Measurements from ENCODE around the gene HOXA10. TPM values are rescaled to one million over a fixed set of nuclear protein-coding genes. Genes with fewer than 3 reads are reported as not detected.

Gene HOXA10
- total and polyA plus RNA-seq, 9 donors = 0.25 to 2.8 (median 0.91) TPM; not detected in 1

DNA sequence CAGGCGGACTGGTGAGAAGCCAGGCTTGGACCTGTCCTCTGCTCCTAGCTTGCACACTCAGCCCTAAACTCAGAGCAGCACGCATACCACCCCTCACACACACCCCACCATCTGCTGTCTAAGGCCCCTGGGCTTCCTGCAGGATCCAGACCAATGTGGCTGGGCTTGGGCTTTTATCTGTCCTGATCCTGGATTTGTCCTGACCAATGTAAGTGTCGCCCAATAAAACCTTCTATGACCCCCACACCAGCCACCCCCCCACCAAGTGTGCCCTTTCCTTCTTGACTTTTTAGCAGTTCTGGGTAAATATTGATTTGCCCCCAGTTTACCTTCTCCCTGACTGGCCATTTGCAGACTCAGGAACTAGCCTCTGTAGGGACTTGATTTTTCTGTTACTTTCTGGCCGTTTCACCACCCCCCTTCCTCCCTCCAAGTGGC lies 27.5 kb upstream of the HOXA10 start:
- no peak for TF ChIP-seq CTCF (IDR thresholded peaks at IDR 0.05)
- TF ChIP-seq EP300 (IDR thresholded peaks at IDR 0.05) = no peak
- no peak for TF ChIP-seq POLR2A (IDR thresholded peaks at IDR 0.05)
- H3K9me3 ChIP-seq = no peaks in the 10 kb centered on the region
- 28 to 32% (median 31%) methylated on average over 4 of the region's 4 CpGs for WGBS, 3 donors
- no peak overlapping the region for H3K27ac ChIP-seq
- DNase-seq = no peak
- intact Hi-C loops (cut with DNase I) = loop anchor here in 2 of 4 donors (5.0 to 10.0 kb wide), 2 partner anchors 723 to 891 kb away; no protein-coding TSS in a partner anchor
- H3K4me3 ChIP-seq = no peak overlapping the region
- H3K27me3 ChIP-seq = peaks cover 6% of the 10 kb centered on the region
- peaks cover 8% of the 10 kb centered on the region for H3K4me1 ChIP-seq (ENCODE audit: insufficient read depth)
- no peaks in the 10 kb centered on the region for H3K36me3 ChIP-seq

- no peak overlapping the region for H3K27ac ChIP-seq
- H3K36me3 ChIP-seq = no peaks in the 10 kb centered on the region
- intact Hi-C loops (cut with DNase I) = loop anchor here in 2 of 4 donors (5.0 to 10.0 kb wide), 2 partner anchors 724 to 891 kb away; no protein-coding TSS in a partner anchor
- peak overlapping the region; percentile 20 for H3K4me3 ChIP-seq
- peaks cover 8% of the 10 kb centered on the region for H3K4me1 ChIP-seq (ENCODE audit: insufficient read depth)
- TF ChIP-seq CTCF (IDR thresholded peaks at IDR 0.05) = no peak
- TF ChIP-seq POLR2A (IDR thresholded peaks at IDR 0.05) = no peak
- no peak for TF ChIP-seq EP300 (IDR thresholded peaks at IDR 0.05)
- H3K9me3 ChIP-seq = no peaks in the 10 kb centered on the region
- WGBS, 3 donors = 13 to 23% (median 18%) methylated on average over 14 of the region's 14 CpGs
- H3K27me3 ChIP-seq = peaks cover 6% of the 10 kb centered on the region
- DNase-seq = no peak
Observed at GRCh38 chr7:27200761-27201579, 26.9 kb upstream of the HOXA10 start.

DNA sequence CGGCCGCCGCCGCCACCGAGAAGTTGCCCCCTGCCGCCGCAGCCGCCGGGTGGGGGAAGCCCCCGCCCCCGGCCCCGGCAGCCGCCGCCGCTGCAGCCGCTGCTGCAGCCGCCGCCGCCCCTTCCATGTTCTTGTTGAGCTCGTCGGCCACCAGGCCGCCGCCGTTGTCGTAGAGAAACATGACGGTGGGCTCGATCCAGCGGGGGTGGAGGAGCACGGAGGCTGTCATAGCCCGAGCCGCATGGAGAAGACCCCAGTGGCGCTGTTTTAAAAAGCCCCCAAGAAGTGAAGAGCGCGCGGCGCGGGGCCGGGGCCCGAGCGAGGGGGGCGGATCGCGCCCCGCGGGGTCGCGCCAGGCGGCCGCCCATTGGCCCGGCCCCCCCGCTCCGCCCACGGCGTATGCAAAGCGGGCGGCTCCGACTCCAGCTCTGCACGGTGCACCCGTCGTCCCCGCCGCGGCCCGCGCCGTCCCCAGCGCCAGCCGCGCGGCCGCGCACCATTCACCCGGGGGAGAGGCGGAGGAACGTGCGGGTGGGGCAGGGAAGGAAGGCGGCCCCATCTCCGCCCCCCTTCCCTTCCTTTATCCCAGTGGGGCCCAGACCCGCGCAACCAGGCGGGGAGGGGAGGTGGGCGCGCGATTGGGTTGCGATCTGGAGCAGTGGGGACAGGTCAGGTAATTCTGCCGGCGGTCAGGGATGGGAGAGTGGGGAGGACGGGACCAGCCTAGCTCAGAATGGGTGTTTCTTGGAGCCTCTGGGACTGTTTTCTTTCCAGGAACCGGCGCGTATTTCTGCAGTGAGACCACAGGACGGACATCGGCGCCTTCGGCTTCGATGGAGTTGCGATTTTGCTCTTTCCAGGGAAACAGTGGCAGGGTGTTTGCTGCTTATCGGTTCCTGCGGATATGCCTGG lies 26.0 kb upstream of the HOXA10 start, which contains the start of gene HOXA13:
HOXA13 (minus strand) TSS at position 243 of the 912 bp plus-strand sequence; CDS start at position 229, 14 bp downstream.
- intact Hi-C loops (cut with DNase I) = loop anchor here in 2 of 4 donors (5.0 to 10.0 kb wide), 3 partner anchors 575 to 892 kb away; no protein-coding TSS in a partner anchor
- DNase-seq = no peak
- Histone ChIP-seq H3K27ac (no peak within 1 kb of the TSS), H3K27me3 (peaks cover 6% of the 10 kb centered on the region), H3K4me1 (ENCODE audit: insufficient read depth) (peaks cover 5% of the 10 kb centered on the region), H3K36me3 (no peaks in the 10 kb centered on the region), H3K9me3 (no peaks in the 10 kb centered on the region), H3K4me3 (peak within 1 kb of the TSS; percentile 20)
- TF ChIP-seq CTCF (IDR thresholded peaks at IDR 0.05) = no peak
- no peak for TF ChIP-seq EP300 (IDR thresholded peaks at IDR 0.05)
- TF ChIP-seq POLR2A (IDR thresholded peaks at IDR 0.05) = no peak
- 1 to 2% (median 2%) methylated on average over 73 to 99 of the region's 99 CpGs for WGBS, 3 donors
